ENCODE measurements around the gene HOXB4. TPM values are rescaled to one million over a fixed set of nuclear protein-coding genes. Genes with fewer than 3 reads are reported as not detected.

Gene HOXB4
- total RNA-seq, 1 experiment from 2014 or later = 0.22 TPM

GRCh38 chr17:48576479-48577309 lies 1.5 kb downstream of the HOXB4 start:
- CTCF ChIA-PET = interaction anchor here (0.5 to 0.6 kb wide), 2 partner anchors 10 to 337 kb away, joined by 3 to 5 read pairs; no protein-coding TSS in a partner anchor
- POLR2A ChIA-PET (ENCODE audit: unreplicated experiment) = interaction anchor here (0.6 kb wide), 1 partner anchor 104 kb away, joined by 3 read pairs; no protein-coding TSS in a partner anchor
- Histone ChIP-seq H3K4me1 (ENCODE audit: insufficient read depth, low read length) (peaks cover 20% of the 10 kb centered on the region), H3K79me2 (ENCODE audit: low read length) (no peaks in the 10 kb centered on the region), H3K27ac (ENCODE audit: low read length) (no peak overlapping the region), H2AFZ (ENCODE audit: low read length) (peak overlapping the region; percentile 64), H3K9me2 (replicated peaks; ENCODE audit: low read length) (no peaks in the 10 kb centered on the region), H3K36me3 (ENCODE audit: low read depth, low read length) (no peaks in the 10 kb centered on the region), H3K4me2 (ENCODE audit: low read length) (peak overlapping the region; percentile 86), H3F3A (ENCODE audit: low read length, unreplicated experiment) (no peaks in the 10 kb centered on the region), H3K4me3 (ENCODE audit: low read length) (peak overlapping the region; percentile 66), H3K27me3 (ENCODE audit: low read length) (no peaks in the 10 kb centered on the region), H4K20me1 (ENCODE audit: low read length) (no peaks in the 10 kb centered on the region), H3K9ac (ENCODE audit: low read length) (peak overlapping the region; percentile 23), H3K9me3 (ENCODE audit: low read length) (no peaks in the 10 kb centered on the region)
- intact Hi-C loops (cut with micrococcal nuclease) = no loop called here
- DNase-seq = peak; percentile 60
- TF ChIP-seq EZH2 (IDR thresholded peaks at IDR 0.05; ENCODE audit: low read length, unreplicated experiment) = no peak
- TF ChIP-seq EZH2phosphoT487 (IDR thresholded peaks at IDR 0.05; ENCODE audit: borderline replicate concordance, low read length) = no peak
- TF ChIP-seq CTCF (conservative IDR thresholded peaks at IDR 0.05; ENCODE audit: low read depth, low read length) = no peak
- peak; percentile 71 for ATAC-seq
- BruUV-seq (replicated peaks) = no TSS peak

GRCh38 chr17:48575673-48576478 lies 2.3 kb downstream of the HOXB4 start:
- no peaks in the 10 kb centered on the region for H3K9me3 ChIP-seq (ENCODE audit: low read length)
- DNase-seq (no peak), ATAC-seq (no peak)
- no TSS peak for BruUV-seq (replicated peaks)
- H3K4me2 ChIP-seq (ENCODE audit: low read length) = peak overlapping the region; percentile 86
- H3K9ac ChIP-seq (ENCODE audit: low read length) = no peak overlapping the region
- no peaks in the 10 kb centered on the region for H4K20me1 ChIP-seq (ENCODE audit: low read length)
- no peaks in the 10 kb centered on the region for H3F3A ChIP-seq (ENCODE audit: low read length, unreplicated experiment)
- peaks cover 20% of the 10 kb centered on the region for H3K4me1 ChIP-seq (ENCODE audit: insufficient read depth, low read length)
- peak overlapping the region; percentile 66 for H3K4me3 ChIP-seq (ENCODE audit: low read length)
- no peaks in the 10 kb centered on the region for H3K79me2 ChIP-seq (ENCODE audit: low read length)
- no peak overlapping the region for H2AFZ ChIP-seq (ENCODE audit: low read length)
- no peak overlapping the region for H3K27ac ChIP-seq (ENCODE audit: low read length)
- intact Hi-C loops (cut with micrococcal nuclease) = no loop called here
- TF ChIP-seq EZH2phosphoT487 (IDR thresholded peaks at IDR 0.05; ENCODE audit: borderline replicate concordance, low read length) (no peak), EZH2 (IDR thresholded peaks at IDR 0.05; ENCODE audit: low read length, unreplicated experiment) (no peak), CTCF (conservative IDR thresholded peaks at IDR 0.05; ENCODE audit: low read depth, low read length) (no peak)
- no peaks in the 10 kb centered on the region for H3K27me3 ChIP-seq (ENCODE audit: low read length)
- CTCF ChIA-PET = interaction anchor here (0.6 kb wide), 1 partner anchor 336 kb away, joined by 5 read pairs; no protein-coding TSS in a partner anchor
- POLR2A ChIA-PET (ENCODE audit: unreplicated experiment) = interaction anchor here (0.6 kb wide), 1 partner anchor 103 kb away, joined by 3 read pairs; no protein-coding TSS in a partner anchor
- H3K36me3 ChIP-seq (ENCODE audit: low read depth, low read length) = no peaks in the 10 kb centered on the region
- no peaks in the 10 kb centered on the region for H3K9me2 ChIP-seq (replicated peaks; ENCODE audit: low read length)

Measured in PC-3 (cell line).